Keratinocyte (primary cell): ENCODE results near the gene THBS1.

Source experiments
- CTCF ChIP-seq, 3 experiments: IDR thresholded peaks in 1 of 3; conservative IDR thresholded peaks in 1 of 3; optimal IDR thresholded peaks in 1 of 3; 2 replicates in 2 of 3; 3 replicates in 1 of 3; pipeline versions ENCODE3 to v1.5.1; 2011; ENCODE audit warnings: low read length in 3 of 3, mild to moderate bottlenecking in 3 of 3, moderate library complexity in 2 of 3, control low read depth in 1 of 3, inconsistent platforms in 1 of 3; ENCODE audit not compliant: insufficient read depth in 2 of 3; ENCODE audit errors: extremely low read depth in 1 of 3
- EZH2 ChIP-seq: IDR thresholded peaks from one replicate; pipeline ENCODE4 v1.6.1; 2012; ENCODE audit warnings: inconsistent platforms, mild to moderate bottlenecking, low read length, moderate library complexity

DNA sequence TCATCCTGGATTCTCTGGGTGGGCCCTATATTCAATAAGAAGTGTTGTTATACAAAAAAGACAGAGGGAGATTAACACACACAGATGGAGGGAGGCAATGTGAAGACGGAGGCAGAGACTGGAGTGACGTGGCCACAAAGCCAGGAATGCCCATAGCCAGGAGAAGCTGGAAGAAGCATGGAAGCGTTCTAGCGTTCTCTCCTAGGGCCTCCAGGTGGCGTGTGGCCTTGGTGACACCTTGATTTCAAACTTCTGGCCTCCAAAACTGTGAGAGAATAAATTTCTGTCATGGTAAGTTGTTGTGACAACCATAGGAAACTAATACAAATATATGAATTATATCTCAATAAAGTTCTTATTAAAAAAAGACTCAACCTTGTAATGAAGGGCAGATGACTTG is 21.3 kb downstream of the THBS1 start:
- TF ChIP-seq CTCF (optimal IDR thresholded peaks at IDR 0.05 in 1 of 3, IDR thresholded peaks at IDR 0.05 in 1 of 3, conservative IDR thresholded peaks at IDR 0.05 in 1 of 3; ENCODE audit: extremely low read depth in 1 of 3, insufficient read depth in 2 of 3, low read length in 3 of 3): peak in 1 of 3 experiments; percentile 49
- TF ChIP-seq EZH2: no peak
